ENCODE data around the gene MCMBP. TPM values are rescaled to one million over a fixed set of nuclear protein-coding genes. Genes with fewer than 3 reads are reported as not detected.

The MCMBP gene
- total RNA-seq, 1 experiment from 2014 or later, result 38.2 TPM

- no peak overlapping the region for H3K27ac ChIP-seq (ENCODE audit: low read length)
- H3K4me1 ChIP-seq (ENCODE audit: low read length), result peaks cover 43% of the 10 kb centered on the region
- no peak overlapping the region for H3K4me3 ChIP-seq (ENCODE audit: low read length)
- H4K20me1 ChIP-seq (ENCODE audit: insufficient read depth, low read depth, low read length), result peaks cover 10% of the 10 kb centered on the region; the same call in 1 of the 2 replicates
- H3K9me3 ChIP-seq (ENCODE audit: low read length), result no peaks in the 10 kb centered on the region
- peaks cover 35% of the 10 kb centered on the region; the same call in 1 of the 2 replicates for H3K36me3 ChIP-seq (ENCODE audit: insufficient read depth, low read length)
- no peaks in the 10 kb centered on the region for H3K9me2 ChIP-seq (replicated peaks; ENCODE audit: insufficient read depth, low read length)
- no peak overlapping the region for H2AFZ ChIP-seq (ENCODE audit: low read length)
- H3K4me2 ChIP-seq (ENCODE audit: low read depth, low read length, poor library complexity, severe bottlenecking), result no peak overlapping the region
- DNase-seq, result no peak
- H3K27me3 ChIP-seq (ENCODE audit: low read length), result no peaks in the 10 kb centered on the region
- H3K9ac ChIP-seq (ENCODE audit: low read length), result no peak overlapping the region
- H3K79me2 ChIP-seq (ENCODE audit: low read length), result peaks cover 77% of the 10 kb centered on the region
Measured at GRCh38 chr10:119858063-119858462, 14.6 kb downstream of the MCMBP start.

- Histone ChIP-seq H3K4me3 (ENCODE audit: low read length) (no peak overlapping the region), H3K9me2 (replicated peaks; ENCODE audit: insufficient read depth, low read length) (no peaks in the 10 kb centered on the region), H3K9ac (ENCODE audit: low read length) (no peak overlapping the region), H4K20me1 (ENCODE audit: insufficient read depth, low read depth, low read length) (no peaks in the 10 kb centered on the region), H3K27me3 (ENCODE audit: low read length) (no peaks in the 10 kb centered on the region), H3K27ac (ENCODE audit: low read length) (no peak overlapping the region), H3K36me3 (ENCODE audit: insufficient read depth, low read length) (peaks cover 52% of the 10 kb centered on the region; the same call in 1 of the 2 replicates), H3K9me3 (ENCODE audit: low read length) (no peaks in the 10 kb centered on the region), H2AFZ (ENCODE audit: low read length) (no peak overlapping the region), H3K79me2 (ENCODE audit: low read length) (peaks cover 46% of the 10 kb centered on the region), H3K4me2 (ENCODE audit: low read depth, low read length, poor library complexity, severe bottlenecking) (no peak overlapping the region), H3K4me1 (ENCODE audit: low read length) (no peaks in the 10 kb centered on the region)
- DNase-seq, result no peak
Measured at GRCh38 chr10:119853574-119853973, 19.1 kb downstream of the MCMBP start.

GRCh38 chr10:119852822-119853221 lies 19.8 kb downstream of the MCMBP start:
- Histone ChIP-seq H3K4me1 (ENCODE audit: low read length) (no peaks in the 10 kb centered on the region), H3K4me3 (ENCODE audit: low read length) (no peak overlapping the region), H3K9ac (ENCODE audit: low read length) (no peak overlapping the region), H3K79me2 (ENCODE audit: low read length) (peaks cover 38% of the 10 kb centered on the region), H3K36me3 (ENCODE audit: insufficient read depth, low read length) (peaks cover 52% of the 10 kb centered on the region; the same call in 1 of the 2 replicates), H4K20me1 (ENCODE audit: insufficient read depth, low read depth, low read length) (no peaks in the 10 kb centered on the region), H3K27me3 (ENCODE audit: low read length) (no peaks in the 10 kb centered on the region), H2AFZ (ENCODE audit: low read length) (no peak overlapping the region), H3K9me2 (replicated peaks; ENCODE audit: insufficient read depth, low read length) (no peaks in the 10 kb centered on the region), H3K4me2 (ENCODE audit: low read depth, low read length, poor library complexity, severe bottlenecking) (no peak overlapping the region), H3K9me3 (ENCODE audit: low read length) (no peaks in the 10 kb centered on the region), H3K27ac (ENCODE audit: low read length) (no peak overlapping the region)
- no peak for DNase-seq

GRCh38 chr10:119852277-119852676 lies 20.4 kb downstream of the MCMBP start:
- H3K36me3 ChIP-seq (ENCODE audit: insufficient read depth, low read length), result peaks cover 52% of the 10 kb centered on the region; the same call in 1 of the 2 replicates
- H3K9me2 ChIP-seq (replicated peaks; ENCODE audit: insufficient read depth, low read length), result no peaks in the 10 kb centered on the region
- no peak overlapping the region for H3K27ac ChIP-seq (ENCODE audit: low read length)
- H3K27me3 ChIP-seq (ENCODE audit: low read length), result no peaks in the 10 kb centered on the region
- DNase-seq, result no peak
- H4K20me1 ChIP-seq (ENCODE audit: insufficient read depth, low read depth, low read length), result no peaks in the 10 kb centered on the region
- no peak overlapping the region for H3K9ac ChIP-seq (ENCODE audit: low read length)
- peaks cover 33% of the 10 kb centered on the region for H3K79me2 ChIP-seq (ENCODE audit: low read length)
- no peak overlapping the region for H3K4me3 ChIP-seq (ENCODE audit: low read length)
- H3K4me2 ChIP-seq (ENCODE audit: low read depth, low read length, poor library complexity, severe bottlenecking), result no peak overlapping the region
- 0 out of 2 replicates have a peak, but pooled peaks cover under 1% of the 10 kb centered on the region for H3K4me1 ChIP-seq (ENCODE audit: low read length)
- H3K9me3 ChIP-seq (ENCODE audit: low read length), result no peaks in the 10 kb centered on the region
- H2AFZ ChIP-seq (ENCODE audit: low read length), result no peak overlapping the region

GRCh38 chr10:119849944-119850343 lies 22.7 kb downstream of the MCMBP start:
- Histone ChIP-seq H2AFZ (ENCODE audit: low read length) (no peak overlapping the region), H3K36me3 (ENCODE audit: insufficient read depth, low read length) (peaks cover 63% of the 10 kb centered on the region; the same call in 1 of the 2 replicates), H3K9me2 (replicated peaks; ENCODE audit: insufficient read depth, low read length) (no peaks in the 10 kb centered on the region), H3K4me3 (ENCODE audit: low read length) (no peak overlapping the region), H3K79me2 (ENCODE audit: low read length) (peaks cover 22% of the 10 kb centered on the region), H3K4me2 (ENCODE audit: low read depth, low read length, poor library complexity, severe bottlenecking) (no peak overlapping the region), H4K20me1 (ENCODE audit: insufficient read depth, low read depth, low read length) (no peaks in the 10 kb centered on the region), H3K9me3 (ENCODE audit: low read length) (no peaks in the 10 kb centered on the region), H3K4me1 (ENCODE audit: low read length) (0 out of 2 replicates have a peak, but pooled peaks cover 4% of the 10 kb centered on the region), H3K27me3 (ENCODE audit: low read length) (no peaks in the 10 kb centered on the region), H3K9ac (ENCODE audit: low read length) (no peak overlapping the region), H3K27ac (ENCODE audit: low read length) (no peak overlapping the region)
- no peak for DNase-seq

- peaks cover 21% of the 10 kb centered on the region for H3K79me2 ChIP-seq (ENCODE audit: low read length)
- no peak overlapping the region for H2AFZ ChIP-seq (ENCODE audit: low read length)
- no peak for DNase-seq
- no peaks in the 10 kb centered on the region for H3K9me2 ChIP-seq (replicated peaks; ENCODE audit: insufficient read depth, low read length)
- no peak overlapping the region for H3K27ac ChIP-seq (ENCODE audit: low read length)
- peaks cover 70% of the 10 kb centered on the region; the same call in 1 of the 2 replicates for H3K36me3 ChIP-seq (ENCODE audit: insufficient read depth, low read length)
- H3K9ac ChIP-seq (ENCODE audit: low read length), result no peak overlapping the region
- no peaks in the 10 kb centered on the region for H4K20me1 ChIP-seq (ENCODE audit: insufficient read depth, low read depth, low read length)
- H3K4me1 ChIP-seq (ENCODE audit: low read length), result 0 out of 2 replicates have a peak, but pooled peaks cover 4% of the 10 kb centered on the region
- no peak overlapping the region for H3K4me2 ChIP-seq (ENCODE audit: low read depth, low read length, poor library complexity, severe bottlenecking)
- no peaks in the 10 kb centered on the region for H3K27me3 ChIP-seq (ENCODE audit: low read length)
- H3K4me3 ChIP-seq (ENCODE audit: low read length), result no peak overlapping the region
- no peaks in the 10 kb centered on the region for H3K9me3 ChIP-seq (ENCODE audit: low read length)
Measured at GRCh38 chr10:119849031-119849789, 23.4 kb downstream of the MCMBP start.

- no peak overlapping the region for H3K27ac ChIP-seq (ENCODE audit: low read length)
- no peaks in the 10 kb centered on the region for H4K20me1 ChIP-seq (ENCODE audit: insufficient read depth, low read depth, low read length)
- 0 out of 2 replicates have a peak, but pooled peaks cover 4% of the 10 kb centered on the region for H3K4me1 ChIP-seq (ENCODE audit: low read length)
- peaks cover 8% of the 10 kb centered on the region for H3K79me2 ChIP-seq (ENCODE audit: low read length)
- H3K27me3 ChIP-seq (ENCODE audit: low read length), result no peaks in the 10 kb centered on the region
- no peak overlapping the region for H3K4me2 ChIP-seq (ENCODE audit: low read depth, low read length, poor library complexity, severe bottlenecking)
- no peaks in the 10 kb centered on the region for H3K9me2 ChIP-seq (replicated peaks; ENCODE audit: insufficient read depth, low read length)
- H3K9ac ChIP-seq (ENCODE audit: low read length), result no peak overlapping the region
- H2AFZ ChIP-seq (ENCODE audit: low read length), result no peak overlapping the region
- DNase-seq, result no peak
- no peak overlapping the region for H3K4me3 ChIP-seq (ENCODE audit: low read length)
- peaks cover 89% of the 10 kb centered on the region for H3K36me3 ChIP-seq (ENCODE audit: insufficient read depth, low read length)
- no peaks in the 10 kb centered on the region for H3K9me3 ChIP-seq (ENCODE audit: low read length)
Measured at GRCh38 chr10:119845656-119846055, 27.0 kb downstream of the MCMBP start.

- Histone ChIP-seq H3K9me2 (replicated peaks; ENCODE audit: insufficient read depth, low read length) (no peaks in the 10 kb centered on the region), H3K4me2 (ENCODE audit: low read depth, low read length, poor library complexity, severe bottlenecking) (no peak overlapping the region), H3K9ac (ENCODE audit: low read length) (no peak overlapping the region), H3K36me3 (ENCODE audit: insufficient read depth, low read length) (peaks cover 78% of the 10 kb centered on the region), H2AFZ (ENCODE audit: low read length) (no peak overlapping the region), H3K9me3 (ENCODE audit: low read length) (no peaks in the 10 kb centered on the region), H3K4me1 (ENCODE audit: low read length) (no peaks in the 10 kb centered on the region), H3K27ac (ENCODE audit: low read length) (no peak overlapping the region), H3K4me3 (ENCODE audit: low read length) (no peak overlapping the region), H4K20me1 (ENCODE audit: insufficient read depth, low read depth, low read length) (no peaks in the 10 kb centered on the region), H3K27me3 (ENCODE audit: low read length) (no peaks in the 10 kb centered on the region), H3K79me2 (ENCODE audit: low read length) (peaks cover 3% of the 10 kb centered on the region; the same call in 1 of the 2 replicates)
- DNase-seq, result no peak
Measured at GRCh38 chr10:119834188-119834587, 38.5 kb downstream of the MCMBP start.
